Measurements from ENCODE around the gene ZC3H12D.

ZC3H12D gene

DNA sequence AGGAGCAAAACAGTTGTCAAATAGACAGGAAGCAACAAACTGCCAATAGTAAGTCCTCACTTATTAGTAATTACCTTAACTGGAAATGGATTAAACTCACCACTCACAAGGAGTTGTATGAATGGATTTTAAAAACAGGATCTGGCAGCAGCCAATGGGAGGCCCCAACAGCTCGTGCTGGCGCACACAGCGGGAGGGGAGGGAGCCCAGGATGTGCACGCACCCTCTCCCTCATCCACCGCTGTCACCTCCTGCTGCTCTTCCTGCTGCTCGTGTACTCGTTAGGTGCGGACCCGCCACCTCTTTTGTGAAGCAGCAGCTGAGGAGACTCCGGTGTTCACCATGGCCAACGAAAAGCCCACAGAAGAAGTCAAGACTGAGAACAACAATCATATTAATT, 84.8 kb downstream of the ZC3H12D start, which contains the start of gene SUMO4:
Gene SUMO4, plus strand, starts transcription at position 213 of the 400 bp plus-strand sequence. Its CDS starts 130 bp downstream, at position 343.
- DNase-seq, result no peak

DNA sequence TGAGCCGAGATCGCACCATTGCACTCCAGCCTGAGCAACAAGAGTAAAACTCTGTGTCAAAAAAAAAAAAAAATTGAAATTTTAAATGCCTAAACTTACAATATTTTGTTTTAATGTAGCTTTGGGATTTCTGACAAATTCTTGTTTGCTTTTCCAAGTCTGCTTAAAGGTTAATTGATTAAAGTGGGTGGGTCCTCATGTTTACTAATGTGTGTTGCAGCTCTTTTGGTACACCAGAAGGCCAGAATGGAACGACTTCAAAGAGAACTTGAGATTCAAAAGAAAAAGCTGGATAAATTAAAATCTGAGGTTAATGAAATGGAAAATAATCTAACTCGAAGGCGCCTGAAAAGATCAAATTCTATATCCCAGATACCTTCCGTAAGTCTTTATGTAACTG, 87.4 kb downstream of the ZC3H12D start:
- no peak for DNase-seq

All from DMS 273 treated with DMSO at 0.1 percent for 48 hours (cell line).